ENCODE data around the gene KRT222.

KRT222 gene

DNA sequence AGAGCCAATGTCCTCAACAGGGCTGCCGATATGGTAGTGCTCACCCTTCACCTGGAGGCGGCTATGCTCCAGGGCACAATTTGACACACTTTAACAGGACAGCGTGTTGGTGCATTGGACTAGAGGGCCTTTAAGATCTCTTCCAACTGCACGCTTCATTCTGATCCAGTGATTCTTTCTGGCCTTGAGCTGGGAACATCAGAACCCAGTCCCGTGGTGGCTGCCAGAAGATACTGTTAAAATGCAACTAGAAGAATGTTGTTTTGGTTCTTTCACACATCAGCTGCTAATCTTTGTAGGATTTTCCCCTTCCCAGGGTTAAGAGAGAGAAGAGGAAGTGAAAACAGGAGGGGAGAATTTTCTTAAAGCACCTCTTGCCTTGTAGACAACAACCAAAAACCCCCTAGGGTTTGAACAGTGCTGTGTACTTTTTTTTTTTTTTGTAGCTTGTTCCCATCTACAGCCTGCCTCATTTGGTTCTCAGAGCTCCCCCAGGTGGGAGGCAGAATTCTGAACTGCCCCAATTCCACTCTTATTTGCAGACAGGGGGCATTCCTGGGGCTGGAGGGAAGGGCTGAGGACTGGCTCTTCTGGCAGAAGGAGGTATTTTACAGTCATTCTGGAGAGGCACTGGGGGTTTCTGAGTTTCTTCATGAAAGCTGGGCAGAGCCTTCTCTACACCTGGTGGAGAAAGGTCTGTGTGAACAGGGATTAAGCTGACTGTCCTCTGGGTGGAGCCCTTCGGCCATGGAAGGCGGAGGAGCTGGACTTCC lies 49.7 kb downstream of the KRT222 start:
- DNase-seq (peak; percentile 59), ATAC-seq (peak; percentile 55)

DNA sequence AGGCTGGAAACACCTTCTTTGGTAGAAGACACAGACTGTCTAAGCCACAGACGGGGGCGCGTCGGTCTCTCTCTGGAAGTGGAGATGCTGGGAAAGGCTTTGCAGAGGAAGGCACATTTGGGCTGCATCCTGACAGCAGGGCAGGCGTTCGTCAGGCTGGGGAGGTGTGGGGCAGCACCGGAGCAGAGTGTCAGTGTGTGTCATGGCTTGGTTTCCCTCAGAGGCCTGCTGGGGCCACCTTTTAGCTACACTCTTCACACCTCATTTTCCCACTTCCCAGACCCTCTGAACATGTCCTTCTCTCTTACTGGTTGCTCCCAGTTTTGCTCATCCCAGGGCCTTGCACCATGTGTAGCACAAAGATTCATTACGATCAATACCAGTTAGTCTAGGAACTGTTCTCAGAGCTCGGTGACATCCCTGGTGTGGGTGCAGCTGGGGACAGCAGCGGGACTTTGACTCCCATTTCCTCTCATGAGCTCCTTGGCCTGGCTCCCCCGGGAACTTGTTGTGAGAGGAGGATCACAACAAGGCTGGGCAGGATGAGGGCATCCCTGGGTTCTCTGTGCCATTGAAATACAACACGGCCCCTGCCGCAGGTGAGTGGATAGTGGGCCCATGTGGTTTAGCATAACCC lies 50.4 kb downstream of the KRT222 start:
- ATAC-seq (no peak), DNase-seq (peak; percentile 43)

DNA sequence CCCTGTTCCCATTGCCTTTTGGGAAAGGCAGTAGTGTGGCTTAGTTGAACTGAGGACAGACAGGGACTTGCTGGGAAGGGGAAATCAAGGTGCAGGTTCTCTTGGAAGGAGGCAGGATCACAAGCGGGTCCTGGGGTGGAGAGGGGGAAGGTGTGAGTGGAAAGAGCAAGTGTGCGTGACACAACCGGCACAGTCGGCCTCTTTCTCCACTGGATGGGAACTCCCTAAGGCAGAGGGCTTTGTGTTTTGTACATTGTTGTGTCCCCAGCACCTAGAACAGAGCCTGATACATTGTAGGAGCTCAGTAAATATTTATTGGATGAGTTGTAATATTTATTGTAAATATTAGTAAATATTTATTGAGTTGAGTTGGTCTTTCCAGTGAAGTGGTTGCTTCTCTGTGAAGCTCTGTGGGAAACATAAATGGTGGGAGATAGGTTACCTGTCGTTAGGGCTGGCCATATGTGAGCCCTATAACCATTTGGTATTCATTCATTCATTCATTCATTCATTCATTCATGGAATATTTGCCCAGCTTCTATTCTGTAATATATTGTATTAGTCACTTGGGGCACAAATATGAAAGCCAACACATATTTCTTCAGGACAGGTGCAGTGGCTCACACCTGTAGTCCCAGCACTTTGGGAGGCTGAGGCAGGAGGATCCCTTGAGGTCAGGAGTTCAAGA lies 51.4 kb downstream of the KRT222 start:
- ATAC-seq (no peak), DNase-seq (no peak)

DNA sequence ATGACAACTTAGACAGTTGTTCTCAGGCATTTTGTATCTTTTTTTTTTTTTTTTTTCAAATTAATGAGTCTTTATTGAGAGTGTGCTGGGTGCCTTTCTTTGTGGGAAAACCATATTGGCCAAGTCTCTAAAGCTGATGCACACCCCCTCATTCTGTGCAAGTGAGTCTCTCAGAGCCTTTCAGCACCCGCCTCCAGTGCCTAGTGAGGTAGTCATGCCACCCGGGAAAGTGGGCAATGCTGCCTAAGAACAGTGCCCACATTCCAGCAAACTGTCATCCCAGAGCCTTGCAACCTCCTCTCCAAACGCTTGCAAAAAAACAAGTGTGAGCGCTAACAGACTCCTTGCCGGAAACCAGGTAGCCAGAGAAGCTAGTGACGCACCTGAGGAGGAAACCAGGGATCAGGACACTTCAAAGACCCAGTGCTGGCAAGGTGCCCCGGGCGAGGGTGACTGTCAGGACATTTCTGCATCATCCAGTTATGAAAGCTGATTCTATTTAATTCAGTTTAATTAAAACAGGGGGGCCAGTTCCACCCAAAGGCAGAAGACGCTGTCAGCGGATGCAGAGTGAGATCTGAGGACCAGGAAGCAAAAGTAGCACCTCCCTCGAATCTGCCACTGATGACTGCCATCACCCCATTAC lies 52.3 kb downstream of the KRT222 start:
- DNase-seq (peak; percentile 57), ATAC-seq (no peak)

DNA sequence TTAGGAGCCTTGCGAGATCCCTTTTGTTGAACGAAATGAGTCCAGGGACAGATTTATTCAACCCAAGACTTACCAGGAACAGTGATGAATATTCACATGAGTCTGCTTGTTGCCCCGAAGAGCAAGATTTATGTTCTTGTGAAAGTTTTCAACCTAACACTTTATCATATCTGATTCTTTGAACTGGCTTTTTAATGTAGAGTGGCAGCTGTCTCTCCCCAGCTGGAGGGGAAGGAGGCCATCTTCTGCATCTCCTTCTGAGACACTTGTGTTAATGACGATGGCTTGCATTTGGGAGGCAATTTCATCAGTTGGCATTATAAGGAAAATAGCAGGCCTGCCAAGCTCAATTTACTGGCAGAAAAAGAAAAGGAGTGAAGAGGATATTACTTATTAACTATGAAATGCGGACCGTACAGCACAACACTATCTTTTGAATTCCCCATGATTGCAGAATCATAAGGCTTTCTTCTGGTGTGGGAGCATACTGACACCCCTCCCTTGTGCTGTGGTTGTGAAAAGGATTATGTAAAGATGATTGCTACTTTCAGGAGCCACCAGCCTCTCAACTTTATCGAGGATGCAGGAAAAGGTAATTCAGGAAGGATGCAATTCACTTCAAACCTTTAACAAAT lies 53.0 kb downstream of the KRT222 start:
- ATAC-seq (no peak), DNase-seq (no peak)

DNA sequence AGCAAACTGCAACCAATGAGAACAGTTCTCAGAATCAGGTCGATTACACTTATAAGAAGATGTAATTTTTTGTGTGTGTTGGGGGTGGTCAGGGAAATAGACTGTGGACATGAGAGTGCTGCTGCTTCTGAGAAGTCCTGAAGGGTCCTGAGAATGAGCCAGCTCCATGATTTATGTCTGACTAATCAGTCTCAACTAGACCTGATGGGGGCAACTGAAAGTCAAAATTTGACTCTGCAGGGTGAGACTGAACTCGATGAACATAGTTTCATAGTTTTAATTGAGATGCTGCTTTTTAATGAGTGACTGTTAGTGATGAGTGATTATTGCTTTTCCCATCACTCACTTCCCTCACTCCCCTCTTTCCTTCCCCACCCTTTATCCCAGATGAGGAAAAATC lies 54.6 kb downstream of the KRT222 start:
- ATAC-seq: peak; percentile 53
- no peak for DNase-seq

DNA sequence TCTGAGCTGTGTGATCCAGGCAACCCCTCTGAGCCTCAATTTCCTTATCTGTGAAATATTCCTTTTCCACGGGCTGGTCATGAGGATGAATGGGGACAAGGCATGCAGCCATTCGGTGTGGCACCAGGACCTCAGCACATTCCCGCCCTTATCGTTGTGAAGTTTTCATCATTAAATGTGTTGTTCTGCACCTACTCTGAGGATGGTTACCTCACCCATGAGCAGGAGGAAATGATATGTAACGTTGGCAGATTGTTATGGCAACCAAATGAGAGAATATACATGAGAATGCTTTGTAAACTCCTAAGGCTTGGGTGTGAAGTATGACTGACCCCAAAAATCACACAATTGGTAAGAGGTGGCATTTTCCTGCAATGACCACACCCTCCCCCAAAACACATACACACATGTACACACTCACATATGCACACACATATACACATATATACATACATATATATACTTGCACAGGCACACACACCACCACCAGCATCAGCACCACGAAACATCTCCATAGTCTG lies 56.9 kb downstream of the KRT222 start:
- ATAC-seq (peak; percentile 61), DNase-seq (no peak)

DNA sequence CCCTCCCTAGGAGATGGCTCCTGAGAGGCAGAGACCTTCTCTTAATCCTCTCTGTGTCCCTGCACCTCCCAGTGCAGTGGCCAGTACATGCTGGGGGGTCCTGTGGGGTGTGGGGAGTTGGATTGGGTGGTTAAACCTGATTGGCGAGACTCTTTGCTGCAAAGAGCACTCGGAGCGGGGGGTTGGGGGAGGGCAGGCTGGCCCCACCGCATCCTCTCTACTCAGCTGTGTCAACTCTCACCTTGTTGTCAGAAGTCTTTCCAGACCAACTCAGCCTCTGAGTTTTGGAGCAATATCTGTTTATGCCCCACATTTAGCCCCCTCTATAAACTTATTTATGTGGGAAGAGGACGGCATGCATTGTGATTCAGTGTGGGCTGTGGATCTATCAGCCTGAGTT lies 57.3 kb downstream of the KRT222 start:
- DNase-seq (peak; percentile 52), ATAC-seq (peak; percentile 14)

DNA sequence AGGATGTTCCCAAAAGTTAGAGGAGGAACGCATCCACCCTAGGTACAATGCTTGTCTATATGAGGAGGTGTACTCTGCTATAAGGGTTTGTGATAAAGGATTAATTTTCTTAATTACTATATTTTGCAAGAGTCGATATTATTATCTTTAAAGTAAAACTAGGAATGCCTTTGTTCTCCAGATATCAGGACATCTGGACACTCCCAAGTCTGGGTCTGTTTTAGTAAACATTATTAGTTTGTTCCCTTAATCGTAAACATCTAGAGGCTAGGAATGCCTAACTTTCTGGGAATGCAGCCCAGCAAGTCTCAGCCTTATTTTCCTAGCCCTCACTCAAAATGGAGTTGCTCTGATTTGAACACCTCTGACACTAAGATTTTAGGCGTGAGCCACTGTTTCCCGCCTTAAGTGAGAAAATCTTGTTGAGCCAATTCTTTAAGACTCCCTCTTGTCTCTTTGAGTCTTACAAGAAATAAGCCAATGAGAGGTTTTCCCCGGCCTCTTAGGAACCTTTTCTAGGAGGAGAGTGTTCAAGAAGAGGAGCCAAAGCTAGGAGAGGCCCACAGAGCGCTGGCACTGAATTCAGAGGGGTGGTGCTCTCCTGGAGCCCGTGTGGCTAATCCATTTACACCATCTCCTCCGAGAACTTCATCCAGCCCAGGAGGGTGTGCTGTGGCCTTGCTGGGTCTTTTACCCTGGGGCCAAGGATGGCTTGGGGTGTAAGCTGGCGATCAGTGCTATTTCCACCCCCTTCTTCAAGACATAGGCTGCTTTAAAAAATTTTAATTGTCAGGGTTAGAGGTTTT lies 58.2 kb downstream of the KRT222 start:
- ATAC-seq (no peak), DNase-seq (peak; percentile 5)

DNA sequence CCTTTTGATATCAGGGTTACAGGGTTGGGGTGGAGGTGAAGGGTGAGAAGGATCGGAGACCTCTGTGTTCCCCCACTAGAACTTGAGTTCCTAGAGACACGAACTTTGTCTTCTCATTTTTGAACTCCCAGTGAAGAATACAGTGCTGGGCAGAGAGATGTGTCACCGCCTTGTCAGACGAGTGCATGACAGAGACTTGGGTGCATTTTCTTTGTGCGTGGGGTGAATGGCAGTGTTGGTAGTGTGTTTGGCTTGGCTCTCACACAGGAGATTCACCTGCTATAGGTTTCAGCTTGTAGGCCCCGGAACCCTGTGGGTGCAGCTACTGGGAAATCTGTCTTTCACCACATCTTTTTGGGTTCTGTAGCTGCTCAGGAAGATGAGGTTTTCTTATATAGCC lies 59.7 kb downstream of the KRT222 start:
- ATAC-seq (peak; percentile 67), DNase-seq (peak; percentile 57)
